LNCAP (cell line): ENCODE data around the gene GPR62.

Experiments
- TF ChIP-seq, protein P1 (sequence below): fragments of 450-650 bp; IDR thresholded peaks from 2 replicates; pipeline ENCODE4 v1.5.1; 2017; ENCODE audit warnings: mild to moderate bottlenecking

GPR62 gene

DNA sequence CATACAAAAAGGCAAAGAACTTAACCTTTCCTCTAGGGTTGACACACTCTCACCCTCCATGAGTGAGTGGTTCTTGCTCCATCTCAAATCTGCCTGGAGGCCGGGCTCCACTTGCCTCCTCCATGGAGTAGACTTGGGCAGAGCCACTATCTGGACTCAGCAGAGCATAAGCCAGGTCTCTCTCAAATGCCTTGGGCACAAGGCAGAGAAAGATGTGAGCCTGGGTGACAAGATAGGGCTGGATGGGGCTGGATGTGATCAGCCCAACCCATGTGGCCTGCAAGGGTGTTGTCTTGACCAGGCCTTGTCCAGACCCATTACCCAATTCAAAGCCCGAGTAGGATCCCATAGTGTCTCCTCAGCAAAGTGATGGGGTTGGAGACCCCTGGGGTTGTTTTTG, 44.7 kb downstream of the GPR62 start:
- TF ChIP-seq, protein P1, sequence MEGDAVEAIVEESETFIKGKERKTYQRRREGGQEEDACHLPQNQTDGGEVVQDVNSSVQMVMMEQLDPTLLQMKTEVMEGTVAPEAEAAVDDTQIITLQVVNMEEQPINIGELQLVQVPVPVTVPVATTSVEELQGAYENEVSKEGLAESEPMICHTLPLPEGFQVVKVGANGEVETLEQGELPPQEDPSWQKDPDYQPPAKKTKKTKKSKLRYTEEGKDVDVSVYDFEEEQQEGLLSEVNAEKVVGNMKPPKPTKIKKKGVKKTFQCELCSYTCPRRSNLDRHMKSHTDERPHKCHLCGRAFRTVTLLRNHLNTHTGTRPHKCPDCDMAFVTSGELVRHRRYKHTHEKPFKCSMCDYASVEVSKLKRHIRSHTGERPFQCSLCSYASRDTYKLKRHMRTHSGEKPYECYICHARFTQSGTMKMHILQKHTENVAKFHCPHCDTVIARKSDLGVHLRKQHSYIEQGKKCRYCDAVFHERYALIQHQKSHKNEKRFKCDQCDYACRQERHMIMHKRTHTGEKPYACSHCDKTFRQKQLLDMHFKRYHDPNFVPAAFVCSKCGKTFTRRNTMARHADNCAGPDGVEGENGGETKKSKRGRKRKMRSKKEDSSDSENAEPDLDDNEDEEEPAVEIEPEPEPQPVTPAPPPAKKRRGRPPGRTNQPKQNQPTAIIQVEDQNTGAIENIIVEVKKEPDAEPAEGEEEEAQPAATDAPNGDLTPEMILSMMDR: no peak

DNA sequence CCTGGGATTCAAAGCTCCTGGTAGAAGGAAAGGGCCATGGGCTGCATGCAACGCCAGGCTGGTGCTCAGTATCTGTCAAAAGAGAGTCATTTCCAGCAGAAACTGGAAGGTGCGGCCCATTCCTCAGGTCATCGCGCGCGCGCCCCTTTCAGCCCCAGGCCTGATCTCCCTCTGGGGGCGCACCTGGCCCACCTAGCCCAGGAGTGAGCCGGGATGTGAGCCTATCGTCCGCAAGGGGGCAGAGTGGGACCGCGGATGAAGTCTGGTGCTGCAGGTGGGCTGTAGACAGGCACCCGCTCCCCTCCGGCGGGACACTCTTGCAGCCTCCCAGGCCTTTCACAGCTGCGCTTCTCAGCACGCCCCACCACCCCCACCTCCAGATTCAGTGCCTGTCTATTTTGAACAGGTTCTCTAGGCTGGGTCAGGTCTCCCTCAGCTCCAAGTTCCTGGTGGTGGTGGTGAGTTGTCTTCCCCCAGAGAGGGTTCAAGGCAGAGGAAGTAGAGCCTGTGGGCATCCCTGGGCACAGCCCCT, 46.3 kb downstream of the GPR62 start:
- TF ChIP-seq, protein P1: peak; percentile 97

DNA sequence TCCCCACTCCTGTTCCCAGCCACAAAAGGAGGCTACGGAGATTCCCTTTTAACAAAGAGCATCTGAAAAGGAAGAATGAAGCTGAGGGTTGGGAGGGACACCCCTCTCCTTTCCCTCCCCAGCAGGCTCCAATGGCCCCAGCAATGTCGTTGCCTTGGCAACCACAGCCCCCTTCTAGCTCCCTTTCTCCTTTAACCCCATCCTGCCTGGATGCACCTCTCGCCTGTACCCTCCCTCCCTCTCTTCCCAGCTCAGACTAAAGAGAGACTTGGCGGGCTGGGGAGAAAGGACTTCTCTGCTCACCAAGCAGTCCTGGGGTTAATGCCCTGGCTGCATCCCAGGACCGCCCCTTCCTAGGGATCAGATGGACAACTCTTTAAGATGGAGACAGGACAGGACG, 47.6 kb downstream of the GPR62 start:
- TF ChIP-seq, protein P1: no peak

DNA sequence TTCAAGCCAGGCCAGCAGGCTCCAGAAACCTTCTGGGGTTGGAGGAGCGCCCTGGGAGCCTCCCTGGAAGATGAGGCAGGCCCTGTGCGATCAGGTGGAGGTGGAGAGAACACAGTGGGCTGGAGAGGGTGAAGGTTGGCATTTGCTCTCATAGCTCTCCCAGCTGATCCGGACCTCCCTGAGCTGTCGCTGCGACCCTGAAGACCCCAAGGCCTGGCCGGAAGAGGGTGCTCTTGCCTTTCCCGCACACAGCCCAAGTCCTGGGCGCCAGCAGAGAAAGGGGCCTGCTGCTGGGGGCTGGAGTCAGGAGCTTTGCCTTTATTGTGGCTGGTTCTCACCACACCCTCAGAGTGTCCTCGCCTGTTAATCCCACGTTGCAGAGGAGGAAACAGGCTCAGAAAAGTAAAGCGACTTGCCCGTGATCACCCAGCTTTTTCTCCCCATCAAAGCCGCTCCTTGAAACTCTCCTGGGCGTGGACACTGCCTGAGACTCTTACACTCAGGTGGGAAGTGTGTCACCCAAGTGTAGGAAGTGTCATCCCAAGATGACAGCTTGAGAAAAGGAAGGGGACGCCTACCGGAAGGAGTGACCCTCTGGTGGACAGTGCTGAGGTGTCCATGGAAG, 49.1 kb downstream of the GPR62 start:
- TF ChIP-seq, protein P1: no peak

DNA sequence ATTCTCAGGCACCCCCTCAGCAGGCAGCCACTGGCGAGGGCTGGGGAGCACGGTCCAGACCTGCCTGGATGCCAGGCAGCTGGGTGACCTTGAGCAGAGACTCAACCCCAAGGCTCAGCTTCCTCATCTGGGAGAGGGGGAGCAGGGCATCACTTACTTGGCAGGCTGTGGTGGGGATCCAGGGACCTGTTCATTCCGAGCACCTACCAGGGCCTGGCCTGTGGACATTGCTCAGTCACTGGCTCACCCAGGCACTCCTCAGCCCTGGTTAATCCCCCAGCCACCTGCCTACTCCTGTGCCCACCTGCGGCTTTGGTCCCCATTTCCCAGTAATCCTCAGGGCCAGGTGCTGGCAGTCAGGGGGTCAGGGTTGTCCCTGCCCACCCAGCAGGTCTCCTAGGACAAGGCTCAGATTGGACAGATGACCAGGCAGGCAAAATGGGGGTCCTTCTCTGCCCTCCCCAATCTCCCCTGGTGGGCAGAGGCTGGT, 49.8 kb downstream of the GPR62 start:
- TF ChIP-seq, protein P1: no peak

DNA sequence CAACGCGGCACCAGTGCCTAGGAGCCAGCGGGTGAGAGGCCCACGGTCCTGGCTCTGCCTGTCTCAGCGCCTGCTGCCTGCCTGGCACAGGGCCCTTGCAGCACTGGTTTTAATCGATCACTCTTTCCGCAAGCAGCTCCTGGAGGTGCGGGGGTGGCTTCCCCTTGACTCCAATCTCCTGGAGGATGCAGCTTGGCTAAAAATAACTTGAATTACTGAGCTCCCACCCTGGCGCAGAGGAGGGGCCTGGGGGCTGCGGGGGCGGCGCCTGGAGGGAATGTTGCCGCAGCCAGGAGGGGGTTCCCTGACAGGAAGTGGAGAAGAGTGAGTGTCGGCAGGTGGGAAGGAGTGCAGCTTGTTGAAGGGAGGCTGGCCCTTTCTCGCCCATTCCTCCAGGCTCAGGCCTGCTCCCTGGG, 50.4 kb downstream of the GPR62 start:
- TF ChIP-seq, protein P1: no peak

DNA sequence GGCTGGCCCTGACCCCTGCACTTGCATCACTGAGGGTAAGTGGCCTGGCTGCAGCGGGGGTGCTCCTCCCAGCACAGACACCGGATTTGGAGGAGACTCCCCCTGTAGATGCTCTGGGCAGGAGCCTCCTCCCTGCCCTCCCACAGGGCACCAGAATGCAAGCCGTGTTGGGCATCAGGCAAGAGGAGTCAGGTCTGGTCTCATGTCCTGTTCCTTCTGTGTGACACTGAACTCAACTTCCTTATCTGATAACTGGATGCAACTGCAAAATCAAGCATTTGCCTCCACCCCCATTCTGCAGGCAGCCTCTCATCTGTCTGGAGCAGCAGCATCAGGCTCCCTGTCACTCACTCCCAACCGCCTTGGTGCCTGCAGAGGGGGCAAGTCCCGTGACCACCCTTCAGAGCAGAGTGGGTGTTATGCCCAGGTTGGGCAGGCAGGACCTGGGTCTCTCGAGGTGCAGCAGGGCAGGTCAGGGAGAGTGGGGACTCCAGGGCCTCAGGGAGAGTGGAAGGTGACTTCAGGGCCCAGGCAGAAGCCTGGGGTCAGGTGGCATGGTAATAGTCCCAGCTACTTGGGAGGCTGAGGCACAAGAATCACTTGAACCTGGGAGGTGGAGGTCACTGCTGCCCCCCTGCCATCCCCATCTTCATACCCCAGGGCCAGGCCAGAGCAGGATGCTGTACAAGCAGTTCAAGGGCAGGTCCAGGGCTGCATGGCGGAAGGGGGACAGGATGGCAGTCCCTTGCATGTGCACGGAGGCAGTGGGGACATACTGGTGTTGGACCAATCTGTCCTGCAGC, 51.0 kb downstream of the GPR62 start:
- TF ChIP-seq, protein P1: no peak
